HG03039 (cell line): ENCODE measurements around the gene TRPC5OS.

Experiments
- ATAC-seq: cut with Tn5 transposase; IDR thresholded peaks from one replicate; pipeline ENCODE4 v1.9.1; 2021; ENCODE audit warnings: mild to moderate bottlenecking, moderate library complexity; ENCODE audit not compliant: unreplicated experiment

TRPC5OS gene

GRCh38 chrX:111892375-111892774 lies 16.4 kb downstream of the TRPC5OS start:
- ATAC-seq: no peak

GRCh38 chrX:111896148-111896547 lies 20.2 kb downstream of the TRPC5OS start:
- ATAC-seq: no peak

- ATAC-seq: no peak
Measured at GRCh38 chrX:111914398-111915090, 38.6 kb downstream of the TRPC5OS start.

GRCh38 chrX:111917591-111917990 lies 41.6 kb downstream of the TRPC5OS start:
- no peak for ATAC-seq

- no peak for ATAC-seq
Measured at GRCh38 chrX:111928456-111928855, 52.5 kb downstream of the TRPC5OS start.
